Gastroesophageal sphincter (tissue), 3 donors: ENCODE results near the gene CYS1.

Experiments
- EP300 ChIP-seq: sonication (generic); formaldehyde crosslinking; IDR thresholded peaks from one replicate; pipeline ENCODE4 v1.6.1; 2017; ENCODE audit warnings: antibody characterized with exemption, mild to moderate bottlenecking
- POLR2A ChIP-seq, 2 donors: fragments of 450-650 bp; IDR thresholded peaks; one replicate each; pipeline ENCODE4 v1.6.1; 2017; ENCODE audit warnings: antibody characterized with exemption in 2 of 2, mild to moderate bottlenecking in 2 of 2, moderate library complexity in 1 of 2
- POLR2AphosphoS5 ChIP-seq: sonication (generic); formaldehyde crosslinking; IDR thresholded peaks from one replicate; pipeline ENCODE4 v1.6.1; 2017; ENCODE audit warnings: antibody characterized with exemption
- TF ChIP-seq, protein P1 (sequence below), 4 experiments: fragments of 200-600 bp in 2 of 4; fragments of 450-650 bp in 2 of 4; sonication (generic) in 1 of 4; IDR thresholded peaks; one replicate each; pipeline ENCODE4 v1.5.1; 2017 to 2019; ENCODE audit warnings: antibody characterized with exemption in 4 of 4, mild to moderate bottlenecking in 2 of 4, moderate library complexity in 2 of 4

DNA sequence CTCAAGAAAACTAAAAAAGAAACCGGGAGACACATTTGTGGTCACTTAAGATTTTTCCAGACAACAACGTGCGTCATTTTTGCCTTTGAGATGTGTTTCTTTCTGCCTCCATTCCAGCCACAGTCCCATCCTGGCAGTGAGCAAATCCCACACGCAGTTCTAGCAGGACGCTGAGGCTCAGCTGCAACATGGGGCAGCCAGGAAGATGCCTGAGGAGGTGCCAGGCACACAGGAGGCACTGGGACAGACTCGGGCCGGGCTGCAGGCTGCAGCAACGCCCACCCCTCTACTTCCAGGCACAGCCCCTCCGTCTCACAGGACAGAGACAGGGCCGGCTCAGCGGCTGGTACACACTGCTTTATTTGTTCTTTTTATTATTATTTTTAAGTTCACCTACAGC is 23.8 kb downstream of the CYS1 start:
- TF ChIP-seq, protein P1, sequence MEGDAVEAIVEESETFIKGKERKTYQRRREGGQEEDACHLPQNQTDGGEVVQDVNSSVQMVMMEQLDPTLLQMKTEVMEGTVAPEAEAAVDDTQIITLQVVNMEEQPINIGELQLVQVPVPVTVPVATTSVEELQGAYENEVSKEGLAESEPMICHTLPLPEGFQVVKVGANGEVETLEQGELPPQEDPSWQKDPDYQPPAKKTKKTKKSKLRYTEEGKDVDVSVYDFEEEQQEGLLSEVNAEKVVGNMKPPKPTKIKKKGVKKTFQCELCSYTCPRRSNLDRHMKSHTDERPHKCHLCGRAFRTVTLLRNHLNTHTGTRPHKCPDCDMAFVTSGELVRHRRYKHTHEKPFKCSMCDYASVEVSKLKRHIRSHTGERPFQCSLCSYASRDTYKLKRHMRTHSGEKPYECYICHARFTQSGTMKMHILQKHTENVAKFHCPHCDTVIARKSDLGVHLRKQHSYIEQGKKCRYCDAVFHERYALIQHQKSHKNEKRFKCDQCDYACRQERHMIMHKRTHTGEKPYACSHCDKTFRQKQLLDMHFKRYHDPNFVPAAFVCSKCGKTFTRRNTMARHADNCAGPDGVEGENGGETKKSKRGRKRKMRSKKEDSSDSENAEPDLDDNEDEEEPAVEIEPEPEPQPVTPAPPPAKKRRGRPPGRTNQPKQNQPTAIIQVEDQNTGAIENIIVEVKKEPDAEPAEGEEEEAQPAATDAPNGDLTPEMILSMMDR (IDR thresholded peaks at IDR 0.05), result no peak
- no peak for TF ChIP-seq POLR2AphosphoS5
- TF ChIP-seq POLR2A (IDR thresholded peaks at IDR 0.05), result no peak
- TF ChIP-seq EP300, result no peak
